Nephron progenitor cell (in vitro differentiated cells): ENCODE measurements around the gene DFFB.

Experiments
- DNase-seq: peaks from one replicate; pipeline ENCODE4 v3.0.0; 2021
- H3K27ac Mint-ChIP-seq: 2 replicates; pipeline ENCODE4 v1.8.0; 2021; ENCODE audit warnings: mild to moderate bottlenecking, moderate library complexity, mixed read lengths
- H3K27me3 Mint-ChIP-seq: 2 replicates; pipeline ENCODE4 v1.8.0; 2021; ENCODE audit warnings: mild to moderate bottlenecking, low read depth, mixed read lengths; ENCODE audit not compliant: poor library complexity
- H3K36me3 Mint-ChIP-seq: 2 replicates; pipeline ENCODE4 v1.8.0; 2021; ENCODE audit warnings: low read depth, mixed read lengths
- H3K4me1 Mint-ChIP-seq: 2 replicates; pipeline ENCODE4 v1.8.0; 2021; ENCODE audit warnings: mixed read lengths
- H3K4me3 Mint-ChIP-seq: 2 replicates; pipeline ENCODE4 v1.8.0; 2021; ENCODE audit warnings: mild to moderate bottlenecking, moderate library complexity, mixed read lengths
- H3K9me3 Mint-ChIP-seq: 2 replicates; pipeline ENCODE4 v1.8.0; 2021; ENCODE audit warnings: mild to moderate bottlenecking, moderate library complexity, mixed read lengths
- TF ChIP-seq, protein P1 (sequence below): fragments of 200-600 bp; sonication (generic); IDR thresholded peaks from 2 replicates; pipeline ENCODE4 v1.5.0; 2021; ENCODE audit warnings: antibody characterized with exemption

DFFB gene

DNA sequence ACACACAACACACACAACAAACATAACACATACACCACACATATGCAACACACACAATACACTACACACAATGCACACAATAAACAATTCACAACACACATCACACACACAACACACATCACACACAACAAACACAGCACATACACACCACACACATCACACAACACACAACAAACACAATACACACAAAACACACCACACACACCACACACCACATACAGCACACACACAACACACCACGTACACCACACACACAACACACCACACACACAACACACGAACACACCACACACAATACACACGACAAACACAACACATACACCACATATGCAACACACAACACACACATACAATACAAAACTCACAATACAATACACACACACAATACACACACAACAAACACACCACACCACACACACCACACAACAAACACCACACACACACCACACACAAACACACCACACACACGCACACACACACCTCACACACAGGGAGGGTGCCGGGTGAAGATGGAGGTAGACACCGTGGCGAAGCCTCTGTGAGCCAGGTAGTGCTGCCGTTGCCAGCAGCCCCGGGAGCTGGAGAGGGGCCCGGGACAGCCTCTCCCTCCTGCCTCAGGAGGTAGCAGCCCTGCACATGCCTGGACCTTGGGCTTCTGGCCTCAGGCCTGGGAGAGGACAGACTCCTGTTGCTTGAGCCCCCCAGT is 73.2 kb downstream of the DFFB start:
- TF ChIP-seq, protein P1, sequence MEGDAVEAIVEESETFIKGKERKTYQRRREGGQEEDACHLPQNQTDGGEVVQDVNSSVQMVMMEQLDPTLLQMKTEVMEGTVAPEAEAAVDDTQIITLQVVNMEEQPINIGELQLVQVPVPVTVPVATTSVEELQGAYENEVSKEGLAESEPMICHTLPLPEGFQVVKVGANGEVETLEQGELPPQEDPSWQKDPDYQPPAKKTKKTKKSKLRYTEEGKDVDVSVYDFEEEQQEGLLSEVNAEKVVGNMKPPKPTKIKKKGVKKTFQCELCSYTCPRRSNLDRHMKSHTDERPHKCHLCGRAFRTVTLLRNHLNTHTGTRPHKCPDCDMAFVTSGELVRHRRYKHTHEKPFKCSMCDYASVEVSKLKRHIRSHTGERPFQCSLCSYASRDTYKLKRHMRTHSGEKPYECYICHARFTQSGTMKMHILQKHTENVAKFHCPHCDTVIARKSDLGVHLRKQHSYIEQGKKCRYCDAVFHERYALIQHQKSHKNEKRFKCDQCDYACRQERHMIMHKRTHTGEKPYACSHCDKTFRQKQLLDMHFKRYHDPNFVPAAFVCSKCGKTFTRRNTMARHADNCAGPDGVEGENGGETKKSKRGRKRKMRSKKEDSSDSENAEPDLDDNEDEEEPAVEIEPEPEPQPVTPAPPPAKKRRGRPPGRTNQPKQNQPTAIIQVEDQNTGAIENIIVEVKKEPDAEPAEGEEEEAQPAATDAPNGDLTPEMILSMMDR, result no peak
- Mint-ChIP-seq H3K9me3 (peaks cover 22% of the 10 kb centered on the region), H3K4me3 (no peak overlapping the region), H3K27ac (no peak overlapping the region), H3K27me3 (peaks cover 23% of the 10 kb centered on the region), H3K36me3 (no peaks in the 10 kb centered on the region), H3K4me1 (peaks cover 6% of the 10 kb centered on the region)
- DNase-seq, result no peak

DNA sequence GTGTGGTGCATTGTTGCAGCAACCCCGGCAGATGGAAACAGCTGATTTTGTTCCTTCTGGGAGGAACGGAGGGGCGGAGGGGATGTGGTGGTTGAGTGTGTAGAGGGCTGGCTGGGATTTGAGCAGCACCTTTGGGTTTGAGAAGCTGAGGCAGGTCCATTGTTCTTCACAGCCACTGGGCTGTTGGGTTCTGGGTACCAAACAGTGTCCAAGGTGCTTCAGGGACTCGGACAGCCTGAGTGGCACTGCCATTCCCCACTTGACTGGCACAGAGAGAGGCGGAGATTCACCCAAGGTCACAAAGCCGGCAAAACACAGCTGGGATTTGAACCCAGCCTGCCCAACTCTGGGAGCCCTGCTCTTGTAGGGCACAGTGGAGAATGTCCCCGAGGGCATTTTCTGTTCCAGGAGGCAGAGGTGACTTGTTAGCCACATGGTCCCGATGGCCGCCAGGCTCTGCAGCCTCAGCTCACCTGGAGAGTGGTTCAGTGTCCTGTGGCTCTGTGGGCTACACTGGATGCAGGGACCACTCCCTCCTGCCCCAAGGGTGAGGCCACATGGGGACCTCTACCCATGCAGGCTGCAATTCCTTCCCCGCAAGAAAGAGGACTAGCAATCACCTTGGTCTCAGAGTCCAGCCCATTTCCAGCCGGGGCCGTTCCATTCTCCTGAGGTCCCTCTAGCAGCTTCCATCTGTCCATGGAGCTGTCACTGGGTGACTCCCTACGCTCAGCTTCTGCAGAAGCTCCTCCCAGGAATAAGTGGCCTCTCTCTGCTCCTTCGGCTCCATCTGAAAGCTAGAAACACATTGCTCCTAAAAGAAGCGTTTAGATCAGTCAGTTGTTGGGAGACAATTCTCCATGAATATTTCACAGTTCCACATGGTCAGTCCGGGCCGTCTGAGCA is 74.0 kb downstream of the DFFB start:
- TF ChIP-seq, protein P1, result no peak
- H3K9me3 Mint-ChIP-seq, result peaks cover 30% of the 10 kb centered on the region
- no peak overlapping the region for H3K4me3 Mint-ChIP-seq
- no peak overlapping the region for H3K27ac Mint-ChIP-seq
- H3K36me3 Mint-ChIP-seq, result no peaks in the 10 kb centered on the region
- DNase-seq, result no peak
- peaks cover 6% of the 10 kb centered on the region for H3K4me1 Mint-ChIP-seq
- peaks cover 21% of the 10 kb centered on the region for H3K27me3 Mint-ChIP-seq

DNA sequence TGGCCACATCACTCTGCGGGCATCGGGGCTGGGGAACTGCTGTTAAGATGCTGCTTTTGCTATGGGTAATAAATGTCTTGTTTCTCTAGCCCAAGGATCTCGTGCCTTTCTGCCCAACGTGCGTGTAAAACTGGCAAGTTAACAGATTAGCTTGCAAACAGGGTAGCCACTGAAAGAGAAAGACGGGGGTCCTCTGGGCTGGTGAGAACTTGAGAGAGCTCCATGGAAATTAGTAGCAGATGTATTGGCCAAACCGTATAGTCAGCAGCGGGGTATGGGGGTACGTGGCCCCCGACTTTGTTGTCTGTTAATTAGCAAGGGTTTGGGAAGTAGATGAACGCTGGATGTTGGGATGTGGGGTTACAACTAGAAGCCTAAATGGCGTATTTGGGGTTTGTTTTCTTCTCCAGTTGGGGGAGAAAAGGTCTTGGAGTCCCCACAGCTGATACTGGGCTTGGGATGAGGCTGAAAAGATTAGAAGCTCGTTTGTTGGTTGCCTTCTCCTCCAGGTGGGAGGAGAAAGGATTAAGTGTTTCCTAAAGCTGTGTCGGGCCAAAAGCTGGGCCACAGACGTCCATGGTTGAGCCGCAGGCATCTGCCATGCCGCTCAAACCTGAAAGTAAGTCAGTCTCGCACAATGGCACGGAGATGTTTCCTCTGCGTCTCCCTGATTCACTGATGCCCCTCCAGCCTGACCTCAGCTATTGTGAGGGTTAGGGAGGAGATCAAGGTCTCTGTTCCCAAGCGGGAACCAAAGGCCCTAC is 75.1 kb downstream of the DFFB start:
- H3K27me3 Mint-ChIP-seq, result peaks cover 17% of the 10 kb centered on the region
- no peak overlapping the region for H3K27ac Mint-ChIP-seq
- peaks cover 6% of the 10 kb centered on the region for H3K4me1 Mint-ChIP-seq
- DNase-seq, result no peak
- H3K4me3 Mint-ChIP-seq, result no peak overlapping the region
- H3K9me3 Mint-ChIP-seq, result peaks cover 39% of the 10 kb centered on the region
- TF ChIP-seq, protein P1, result no peak
- H3K36me3 Mint-ChIP-seq, result no peaks in the 10 kb centered on the region
